HG02642 (cell line): ENCODE measurements around the gene IFI44.
A peak's percentile ranks its signal among the peaks of the same experiment; 100 is the strongest.

Experiments
- ATAC-seq: cut with Tn5 transposase; IDR thresholded peaks from one replicate; pipeline ENCODE4 v1.9.1; 2021; ENCODE audit warnings: mild to moderate bottlenecking; ENCODE audit not compliant: unreplicated experiment, poor library complexity

IFI44 gene

DNA sequence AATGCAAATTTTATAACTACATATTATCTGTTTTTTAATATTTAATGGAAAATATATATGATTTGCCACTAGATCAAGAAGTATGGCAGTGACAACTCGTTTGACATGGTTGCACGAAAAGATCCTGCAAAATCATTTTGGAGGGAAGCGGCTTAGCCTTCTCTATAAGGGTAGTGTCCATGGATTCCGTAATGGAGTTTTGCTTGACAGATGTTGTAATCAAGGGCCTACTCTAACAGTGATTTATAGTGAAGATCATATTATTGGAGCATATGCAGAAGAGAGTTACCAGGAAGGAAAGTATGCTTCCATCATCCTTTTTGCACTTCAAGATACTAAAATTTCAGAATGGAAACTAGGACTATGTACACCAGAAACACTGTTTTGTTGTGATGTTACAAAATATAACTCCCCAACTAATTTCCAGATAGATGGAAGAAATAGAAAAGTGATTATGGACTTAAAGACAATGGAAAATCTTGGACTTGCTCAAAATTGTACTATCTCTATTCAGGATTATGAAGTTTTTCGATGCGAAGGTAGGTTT, 556 bp downstream of the IFI44 start:
- ATAC-seq, result no peak

- ATAC-seq, result peak; percentile 38
Measured at GRCh38 chr1:78651241-78651640, 1.6 kb downstream of the IFI44 start.

- no peak for ATAC-seq
Measured at GRCh38 chr1:78652019-78652560, 2.5 kb downstream of the IFI44 start.

- ATAC-seq, result no peak
Measured at GRCh38 chr1:78658901-78659300, 9.3 kb downstream of the IFI44 start.

DNA sequence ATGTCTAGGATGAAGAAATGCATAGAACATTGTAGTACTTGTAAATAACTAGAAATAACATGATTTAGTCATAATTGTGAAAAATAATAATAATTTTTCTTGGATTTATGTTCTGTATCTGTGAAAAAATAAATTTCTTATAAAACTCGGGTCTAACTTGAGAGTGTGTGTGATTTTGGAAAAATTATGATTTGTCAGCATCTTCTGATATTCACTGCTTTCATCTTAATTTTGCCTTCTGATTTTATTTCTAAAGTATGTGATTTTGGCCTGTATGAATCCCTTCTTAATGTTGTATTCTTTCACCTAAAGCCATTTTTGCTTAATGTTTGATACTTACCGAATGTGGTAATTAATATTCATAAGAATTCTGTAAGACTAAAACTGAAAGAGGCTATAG, 14.3 kb downstream of the IFI44 start:
- ATAC-seq, result no peak

DNA sequence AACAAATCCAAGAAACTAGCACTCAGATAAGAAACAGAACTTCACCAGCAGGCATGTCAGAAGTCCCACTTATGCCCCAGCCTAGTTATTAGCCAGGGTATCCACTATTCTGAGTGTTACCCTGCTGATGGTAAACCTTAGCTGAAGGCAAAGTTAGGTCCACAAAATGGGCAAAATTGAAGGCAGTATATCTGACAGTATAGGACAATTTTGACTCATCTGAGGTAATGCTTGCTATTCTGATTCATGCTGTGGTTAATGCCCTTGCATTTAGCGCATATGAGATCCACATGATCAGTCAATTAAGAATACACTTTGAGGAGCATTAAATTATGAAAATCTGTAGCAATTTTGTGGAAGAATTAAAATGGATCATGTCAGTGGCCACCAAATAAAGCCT, 15.1 kb downstream of the IFI44 start:
- ATAC-seq, result no peak

- ATAC-seq, result no peak
Measured at GRCh38 chr1:78665809-78666208, 16.2 kb downstream of the IFI44 start.

DNA sequence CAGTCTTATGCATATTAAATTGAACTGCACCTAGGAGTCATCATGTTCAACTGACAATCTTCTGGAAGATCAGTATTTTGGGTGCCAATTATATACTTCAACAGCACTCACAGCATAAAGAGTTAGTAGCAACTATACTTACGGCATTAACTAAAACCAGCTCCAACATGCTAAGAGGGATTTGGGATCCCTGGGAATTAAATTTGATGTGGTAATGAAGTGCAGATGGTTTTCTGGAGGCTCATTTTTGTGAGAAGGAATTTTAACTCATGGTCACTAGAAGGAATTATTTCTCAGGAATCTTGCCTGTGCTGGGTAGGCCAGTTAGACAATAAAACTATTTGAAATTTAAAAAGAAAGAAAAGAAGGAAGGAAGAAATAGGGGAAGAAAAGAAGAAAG, 18.3 kb downstream of the IFI44 start:
- no peak for ATAC-seq

- no peak for ATAC-seq
Measured at GRCh38 chr1:78668427-78668826, 18.8 kb downstream of the IFI44 start.

DNA sequence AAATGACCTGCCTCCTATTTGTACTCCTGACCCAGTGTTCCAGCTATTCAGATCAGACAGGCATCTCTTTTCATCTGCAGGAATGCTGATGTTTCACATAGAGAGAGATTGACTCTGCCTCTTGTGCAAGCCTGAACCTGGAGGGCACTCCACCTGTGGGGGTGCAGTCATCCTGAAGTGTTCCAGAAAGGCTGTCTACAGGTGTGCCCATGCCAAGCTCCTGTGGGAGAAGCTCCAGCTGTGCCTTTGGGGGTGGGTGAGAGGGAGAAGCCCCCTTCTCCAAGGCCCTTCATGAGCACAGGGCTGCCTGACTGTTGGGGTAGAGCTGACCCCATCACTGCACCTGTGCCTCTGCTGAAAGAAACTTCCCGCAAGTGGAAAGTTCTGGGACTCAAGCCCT, 22.8 kb downstream of the IFI44 start:
- no peak for ATAC-seq

GRCh38 chr1:78673120-78673519, 23.5 kb downstream of the IFI44 start:
- no peak for ATAC-seq

- ATAC-seq, result no peak
Measured at GRCh38 chr1:78676347-78676982, 26.8 kb downstream of the IFI44 start.

DNA sequence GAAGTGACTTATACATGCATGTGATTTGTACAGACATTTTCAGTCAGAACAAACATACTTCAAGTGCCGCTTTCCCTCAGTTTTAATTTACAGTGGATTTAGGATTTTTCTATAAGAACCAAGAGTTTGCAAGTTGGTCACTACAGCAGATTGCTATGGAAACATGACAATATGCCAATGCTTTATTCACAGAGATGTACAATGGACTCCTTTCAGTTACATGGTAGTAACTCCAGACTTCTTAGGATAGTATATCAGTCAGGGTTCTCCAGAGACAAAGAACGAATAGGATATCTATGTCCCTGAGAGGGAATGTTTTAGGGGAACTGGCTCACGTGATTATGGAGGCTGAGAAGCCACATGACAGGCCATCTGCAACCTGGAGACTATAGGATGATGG, 27.4 kb downstream of the IFI44 start:
- no peak for ATAC-seq

- no peak for ATAC-seq
Measured at GRCh38 chr1:78677788-78678187, 28.2 kb downstream of the IFI44 start.

DNA sequence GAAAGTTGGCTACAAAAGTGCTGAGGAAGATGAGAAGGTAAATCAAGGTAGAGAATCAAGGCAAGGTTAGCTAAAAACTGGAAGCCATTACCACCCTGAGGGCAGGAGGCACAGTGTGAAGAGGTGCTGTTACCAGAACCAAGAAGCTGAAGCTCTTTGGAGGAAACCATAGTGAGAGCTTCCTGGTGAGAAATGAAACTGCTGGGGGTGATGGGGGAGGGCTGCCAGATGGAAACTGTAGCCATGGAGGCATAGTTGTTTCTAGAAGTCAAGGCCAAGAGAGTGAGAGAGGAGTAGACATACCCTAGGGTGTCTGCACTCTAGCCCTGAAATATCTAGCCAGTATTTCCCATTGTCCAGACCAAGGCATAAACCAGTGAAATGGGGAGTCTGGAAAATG, 28.7 kb downstream of the IFI44 start:
- peak; percentile 90 for ATAC-seq

GRCh38 chr1:78681265-78681664, 31.6 kb downstream of the IFI44 start:
- ATAC-seq, result no peak

DNA sequence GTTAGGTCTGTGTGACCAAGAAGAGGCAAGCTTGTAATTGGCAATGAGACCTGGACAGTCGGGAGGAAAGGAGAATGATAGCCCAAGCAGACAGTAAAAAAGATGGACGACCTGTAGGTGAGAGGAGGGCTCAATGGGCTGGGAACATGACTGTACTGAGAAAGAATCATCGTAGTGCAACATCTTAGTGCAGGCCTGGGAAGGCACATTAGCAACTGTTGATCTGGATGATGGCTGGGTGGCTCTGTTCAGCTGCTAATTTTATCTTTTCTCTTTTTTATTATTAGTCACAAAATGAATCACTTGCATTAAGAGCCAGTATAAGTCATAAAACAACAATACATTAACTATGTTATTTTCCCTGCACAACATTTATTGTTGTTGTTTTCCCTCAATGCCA, 32.9 kb downstream of the IFI44 start:
- no peak for ATAC-seq

DNA sequence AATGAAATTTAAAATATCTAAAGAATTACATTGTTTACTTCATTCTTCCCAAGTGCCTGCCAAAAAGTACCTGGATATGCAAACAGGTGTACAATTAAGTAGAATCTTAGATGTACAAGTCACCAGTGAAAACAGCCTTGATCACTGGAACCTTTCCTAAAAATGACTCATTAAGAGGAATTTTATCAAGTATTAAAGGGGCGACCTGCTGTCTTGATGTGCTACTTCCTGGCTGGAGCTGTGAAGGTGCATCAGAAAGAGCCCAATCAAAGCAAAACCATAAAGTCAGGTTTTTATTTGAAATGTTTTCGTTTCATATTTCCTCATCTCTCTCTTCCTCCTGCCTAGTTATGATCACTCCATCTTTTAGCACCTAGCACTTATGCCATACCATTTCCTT, 33.4 kb downstream of the IFI44 start:
- ATAC-seq, result no peak

DNA sequence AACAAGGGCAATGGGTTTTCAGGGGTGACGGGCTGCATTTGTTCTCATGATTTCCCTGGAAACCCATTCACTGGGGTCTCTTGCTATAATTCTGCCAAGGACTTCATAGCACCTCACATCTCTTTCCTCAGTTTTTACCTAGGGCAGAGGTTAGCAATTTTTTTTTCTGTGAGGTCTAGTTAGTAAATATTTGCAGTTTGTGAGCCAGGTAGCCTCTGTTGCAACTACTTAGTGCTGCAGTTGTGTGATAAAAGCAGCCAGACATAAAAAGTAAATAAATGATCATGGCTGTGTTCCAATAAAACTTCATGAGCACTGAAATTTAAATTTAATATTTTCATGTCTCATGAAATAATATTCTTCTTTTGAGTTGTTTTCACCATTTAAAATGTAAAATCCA, 37.7 kb downstream of the IFI44 start:
- ATAC-seq, result no peak

- no peak for ATAC-seq
Measured at GRCh38 chr1:78687914-78688313, 38.3 kb downstream of the IFI44 start.

GRCh38 chr1:78688697-78689096, 39.1 kb downstream of the IFI44 start:
- ATAC-seq, result no peak

GRCh38 chr1:78690516-78690915, 40.9 kb downstream of the IFI44 start:
- ATAC-seq, result no peak
